HG03558 (cell line): ENCODE data around the gene TXNRD2.
"Not testable (repeated sequence)": the region's sequence is repeated elsewhere in the genome, so short reads cannot be mapped to it uniquely, and the experiment has no call there.

Experiments
- ATAC-seq: cut with Tn5 transposase; IDR thresholded peaks from one replicate; pipeline ENCODE4 v1.9.1; 2021; ENCODE audit warnings: moderate number of reproducible peaks; ENCODE audit not compliant: unreplicated experiment; ENCODE audit errors: extremely low read depth

TXNRD2 gene

DNA sequence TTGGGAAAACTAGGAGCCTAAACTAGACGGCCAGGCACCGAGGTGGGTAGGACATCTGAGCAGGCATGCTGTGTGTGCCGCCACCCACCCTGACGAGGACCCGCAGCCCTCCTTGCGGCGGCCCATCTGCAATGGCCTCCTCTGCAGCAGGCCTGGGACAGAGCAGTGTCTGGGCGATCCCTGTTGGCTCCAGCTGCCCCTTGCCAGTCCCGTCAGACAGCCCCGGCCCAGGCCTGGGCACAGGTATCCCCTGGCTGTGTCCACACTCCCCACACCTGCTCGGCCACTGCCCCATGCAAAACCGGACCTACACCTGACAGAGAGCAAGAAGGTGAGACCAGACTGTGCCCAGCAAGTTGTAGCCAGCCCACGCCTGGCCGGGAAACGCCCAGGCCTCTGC, 48.3 kb downstream of the TXNRD2 start:
- no peak for ATAC-seq

DNA sequence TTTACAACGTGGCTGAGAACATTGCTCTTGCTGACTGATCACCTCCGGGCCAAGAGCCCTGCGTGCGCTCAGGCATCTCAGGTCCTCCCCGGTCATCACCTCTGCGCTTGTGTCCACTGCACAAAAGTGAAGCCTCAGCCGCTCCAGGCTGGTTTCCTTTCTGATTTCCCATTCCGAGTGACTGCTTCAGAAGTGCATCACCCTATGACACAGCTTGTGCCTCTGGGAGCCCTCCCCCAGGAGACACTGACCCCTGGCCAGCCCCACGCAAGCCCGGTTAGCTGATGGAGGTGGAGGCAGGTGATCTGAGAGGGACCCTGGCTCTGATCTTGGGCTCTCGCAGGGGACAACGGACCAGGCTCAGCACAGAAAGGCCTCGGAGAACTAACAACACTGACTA, 48.7 kb downstream of the TXNRD2 start:
- ATAC-seq = no peak

DNA sequence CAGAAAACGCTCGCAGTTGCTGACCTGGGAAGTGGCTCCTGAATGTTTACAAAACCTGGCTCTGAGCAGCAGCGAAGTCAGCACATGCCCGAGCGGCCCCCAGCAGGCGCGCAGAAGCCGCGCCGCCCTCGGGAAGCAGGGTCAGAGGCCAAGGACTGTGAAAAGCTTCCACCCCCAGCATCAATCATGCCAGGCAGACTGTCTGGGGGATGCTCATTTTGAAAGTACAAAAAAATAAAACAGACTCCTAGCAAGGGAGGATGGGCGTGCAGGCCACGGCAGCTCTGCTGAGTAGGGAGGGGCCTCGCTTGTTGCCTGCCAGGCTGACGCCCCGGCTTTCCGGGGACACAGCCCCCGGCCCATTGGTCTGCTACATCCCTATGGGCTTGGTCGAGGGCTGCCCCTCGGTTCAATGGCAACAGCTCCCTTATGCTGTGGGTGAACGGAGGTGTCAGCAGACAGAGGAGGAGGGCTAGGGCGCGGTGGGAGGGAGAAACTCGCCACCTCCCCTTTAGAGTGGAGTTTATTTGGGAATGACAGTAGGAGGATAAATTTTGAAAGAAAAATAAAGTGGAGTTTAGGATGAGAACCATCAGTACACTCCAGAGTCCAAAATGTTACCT, 49.2 kb downstream of the TXNRD2 start:
- no peak for ATAC-seq

DNA sequence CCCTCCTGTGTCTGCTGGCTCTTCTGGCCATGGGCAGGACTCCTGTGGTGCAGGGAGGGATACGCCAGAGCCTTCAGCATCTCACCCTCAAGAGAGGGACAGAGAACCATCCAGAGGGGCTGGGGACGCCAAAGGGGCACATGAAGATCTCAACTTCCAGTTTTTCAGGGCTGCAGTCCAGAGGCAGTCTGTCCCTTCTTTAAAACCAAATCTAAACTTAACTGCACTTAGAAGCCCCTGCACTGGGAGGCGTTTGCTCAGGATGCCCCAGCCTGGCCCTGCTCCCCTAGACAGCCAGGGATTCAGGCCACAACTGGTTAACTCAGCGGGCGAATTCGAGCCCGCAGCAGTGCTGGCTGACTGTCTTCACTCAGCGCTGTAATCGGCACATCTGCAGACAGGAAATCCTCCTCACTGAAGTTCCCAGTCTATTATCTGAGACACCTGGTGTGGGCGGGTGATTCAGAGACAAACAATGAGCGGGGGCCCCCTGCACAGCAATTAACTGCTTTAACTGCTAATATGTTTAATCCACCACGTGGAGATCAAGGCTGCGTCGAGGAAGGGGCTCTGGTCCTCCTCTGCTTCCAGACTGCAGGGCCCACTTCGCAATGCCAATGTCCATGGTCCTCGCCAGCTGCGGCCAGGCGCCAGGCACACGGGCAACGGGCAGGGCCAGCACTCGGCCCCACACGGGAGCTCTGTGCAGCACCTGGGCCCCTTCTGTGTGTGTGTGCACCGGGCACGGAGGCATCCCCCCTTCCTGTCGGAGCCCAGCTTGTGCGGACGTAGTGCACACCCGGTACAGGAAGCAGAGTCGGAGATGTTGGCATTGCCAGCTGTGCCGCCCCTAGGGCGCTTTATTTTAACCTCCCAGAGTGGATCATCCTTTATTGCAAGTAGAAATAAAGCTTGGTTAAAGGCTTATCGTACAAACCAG, 50.0 kb downstream of the TXNRD2 start:
- no peak for ATAC-seq

DNA sequence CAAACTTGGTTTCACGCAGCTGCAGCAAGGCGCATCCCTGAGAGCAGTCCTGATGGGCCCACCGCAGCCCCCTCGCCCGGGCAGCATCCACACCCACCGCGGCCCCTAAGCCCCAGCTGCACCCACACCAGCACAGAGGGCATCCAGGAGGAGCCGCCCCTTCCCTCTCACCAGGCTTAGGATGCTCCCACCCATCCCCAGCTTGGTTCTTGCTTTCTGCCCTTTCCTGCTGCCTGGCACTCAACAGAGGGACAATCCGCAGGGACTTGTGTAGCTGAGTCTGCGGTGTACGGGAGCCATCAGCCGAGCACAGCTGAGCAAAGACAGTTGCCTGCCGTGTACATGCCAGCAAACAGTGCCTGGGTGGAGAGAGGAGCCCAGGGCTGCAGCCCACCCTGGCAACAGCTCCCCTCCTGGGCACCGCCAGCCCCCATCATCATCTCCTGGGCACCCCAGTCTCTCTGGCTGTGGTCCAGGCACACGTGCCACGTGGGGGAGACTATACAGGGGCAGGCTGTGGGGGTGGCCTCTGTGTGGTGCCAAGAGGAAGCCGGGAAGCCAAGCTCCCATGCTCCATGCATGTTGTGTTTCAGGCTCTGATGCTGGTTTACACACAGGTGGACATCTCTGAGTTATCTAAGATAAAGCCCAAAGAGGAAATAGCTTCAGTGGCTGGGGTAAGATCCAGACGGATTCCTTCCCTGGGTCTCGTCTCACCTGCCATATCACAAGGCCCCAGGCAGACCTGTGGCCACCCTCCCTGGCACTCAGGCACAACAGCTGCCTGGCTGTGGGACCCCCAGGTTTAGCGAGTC, 50.9 kb downstream of the TXNRD2 start:
- ATAC-seq = no peak

DNA sequence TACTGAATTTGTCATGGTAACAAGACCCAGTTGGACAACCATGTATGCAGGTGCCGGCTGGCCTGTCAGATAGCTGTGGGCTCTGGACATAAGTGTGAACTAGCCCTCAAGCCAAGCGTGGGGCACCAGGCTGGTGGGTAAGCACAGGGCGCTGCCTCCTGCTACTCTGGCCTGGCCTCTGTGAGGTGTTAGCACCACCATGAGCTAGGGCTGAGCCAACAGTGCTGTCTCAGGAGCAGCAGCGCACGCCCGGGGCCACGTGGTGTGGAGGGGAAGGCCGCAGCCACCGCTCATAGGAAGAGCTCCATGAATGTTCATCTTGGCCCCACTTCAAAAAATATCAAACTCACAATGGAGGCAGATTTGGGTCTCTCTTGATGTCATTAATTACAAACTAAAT, 51.7 kb downstream of the TXNRD2 start:
- no peak for ATAC-seq

DNA sequence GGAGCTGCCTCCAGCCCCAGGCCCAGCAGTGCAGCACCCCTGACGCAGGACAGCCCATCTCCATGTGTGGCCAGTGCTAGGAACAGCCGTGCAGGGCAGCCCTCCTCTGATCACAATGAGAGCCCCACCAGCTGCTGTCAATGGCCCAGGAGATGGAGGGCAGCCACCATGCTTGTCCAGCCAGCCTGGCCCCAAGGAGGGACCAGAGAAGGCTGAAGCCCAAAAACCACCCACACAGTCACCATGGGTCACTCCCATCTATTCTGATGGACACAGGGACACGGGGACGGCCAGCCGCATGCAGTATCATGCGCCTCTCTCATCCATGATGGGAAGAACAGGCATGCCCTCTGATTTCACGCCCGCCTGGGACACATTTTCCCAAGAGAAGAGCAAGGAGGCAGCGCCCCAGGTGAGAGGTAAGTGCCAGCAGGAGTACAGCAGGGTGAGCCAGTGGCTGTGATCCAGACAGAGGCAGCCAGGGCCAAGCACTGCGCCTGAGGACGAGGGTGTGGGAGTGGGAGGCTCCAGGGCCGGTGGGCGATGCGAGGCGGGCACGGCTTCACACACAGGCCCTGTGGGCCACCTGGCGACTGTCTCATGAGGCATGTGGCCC, 53.4 kb downstream of the TXNRD2 start:
- ATAC-seq = no peak

DNA sequence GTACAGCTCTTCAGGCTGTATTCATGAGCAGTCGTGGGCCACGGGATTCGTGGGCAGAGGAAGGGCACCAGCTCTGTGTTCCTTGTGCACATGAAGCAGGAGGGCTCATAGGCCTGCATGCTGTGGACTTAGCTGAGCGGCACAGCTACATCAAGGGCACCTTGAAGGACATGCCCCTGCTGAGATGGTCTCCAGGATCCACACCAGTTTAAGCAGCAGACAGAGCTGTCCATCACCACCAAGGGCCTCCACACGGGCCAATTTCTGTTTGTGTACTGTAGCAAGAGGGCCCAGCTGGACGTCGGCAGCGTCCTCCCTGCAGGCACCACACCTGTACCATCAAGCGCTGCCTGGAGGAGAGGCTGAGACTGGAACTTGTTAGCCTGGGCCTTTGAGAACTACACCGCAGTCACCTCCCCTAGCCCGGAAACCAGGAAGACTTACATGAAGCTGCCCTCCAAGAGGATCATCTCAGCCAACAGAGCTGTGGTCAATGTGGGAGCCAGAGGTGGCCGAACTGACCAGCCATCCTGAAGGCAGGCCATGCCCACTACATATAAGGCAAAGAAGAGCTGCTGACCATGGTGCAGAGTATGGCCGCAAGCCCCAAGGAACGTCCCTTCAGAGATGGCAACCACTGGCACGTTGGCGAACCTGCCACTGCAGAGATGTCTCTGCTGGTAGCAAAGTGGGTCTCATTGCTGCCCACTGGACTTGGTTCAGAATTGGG, 54.2 kb downstream of the TXNRD2 start:
- no peak for ATAC-seq

DNA sequence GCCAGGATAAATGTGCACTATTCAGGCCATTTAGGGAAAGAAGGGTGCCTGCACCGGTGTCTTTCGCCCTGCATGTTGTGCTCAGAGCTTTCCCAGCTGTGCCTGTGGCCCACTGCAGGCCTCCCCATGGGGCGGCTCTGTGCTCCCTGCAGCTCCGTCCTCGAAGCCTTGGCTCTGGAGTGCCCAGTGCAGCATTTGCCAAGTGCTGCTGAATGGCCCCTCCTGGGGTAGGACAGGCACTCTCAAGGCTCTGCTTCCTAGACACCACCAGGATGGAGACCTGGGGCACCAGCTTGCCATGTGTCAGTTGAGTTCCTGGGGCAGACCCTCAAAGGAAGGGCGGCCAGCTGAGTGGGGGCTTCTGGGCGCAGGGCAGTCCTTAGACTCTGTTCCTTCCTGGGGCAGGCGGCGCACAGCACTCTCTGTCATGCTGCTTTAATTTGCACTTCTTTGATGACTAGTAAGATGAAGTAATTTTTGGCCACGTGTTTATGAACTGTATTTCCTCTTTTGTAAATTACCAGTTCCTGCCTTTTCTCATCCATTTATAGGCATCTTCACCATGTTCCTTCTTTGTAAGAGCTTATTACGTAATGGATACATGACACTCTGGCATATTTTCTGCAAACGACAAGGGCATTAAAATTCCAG, 54.9 kb downstream of the TXNRD2 start:
- ATAC-seq = no peak

DNA sequence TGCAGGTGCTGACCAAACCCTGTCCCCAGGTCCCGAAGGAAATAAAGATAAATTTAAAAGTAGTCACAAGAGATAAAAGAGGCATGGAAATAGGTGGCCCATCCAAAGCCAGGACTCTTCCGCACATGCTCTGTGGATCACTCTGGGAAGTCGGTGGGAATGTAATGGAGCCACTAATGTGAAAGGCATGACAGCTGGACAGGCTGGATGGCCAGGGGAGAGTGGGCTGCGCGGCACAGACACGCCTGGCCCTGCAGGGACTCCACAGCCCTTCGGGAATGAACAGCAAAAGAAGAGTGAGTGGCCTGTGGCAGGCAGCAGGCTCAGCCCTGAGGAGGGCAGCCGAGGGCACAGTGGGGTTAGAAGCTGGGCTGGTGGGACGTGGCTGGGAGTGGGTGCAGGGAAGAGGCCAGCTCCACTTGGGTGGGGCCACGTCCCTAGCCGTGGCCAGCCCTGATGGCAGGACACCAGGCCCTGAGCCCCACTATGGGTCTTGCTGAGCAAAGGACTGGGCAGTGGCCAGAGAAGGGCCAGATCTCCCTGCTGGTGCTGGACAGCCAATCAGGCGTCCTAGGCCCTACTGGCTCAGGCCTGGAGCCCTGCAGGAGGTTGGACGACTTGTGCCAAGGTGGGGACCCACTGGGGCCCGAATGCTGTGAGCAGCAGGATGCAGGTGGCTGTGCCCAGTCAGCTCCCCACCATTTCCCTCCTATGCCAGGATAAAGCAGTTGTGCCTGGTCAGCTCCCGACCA, 55.6 kb downstream of the TXNRD2 start:
- ATAC-seq = no peak

DNA sequence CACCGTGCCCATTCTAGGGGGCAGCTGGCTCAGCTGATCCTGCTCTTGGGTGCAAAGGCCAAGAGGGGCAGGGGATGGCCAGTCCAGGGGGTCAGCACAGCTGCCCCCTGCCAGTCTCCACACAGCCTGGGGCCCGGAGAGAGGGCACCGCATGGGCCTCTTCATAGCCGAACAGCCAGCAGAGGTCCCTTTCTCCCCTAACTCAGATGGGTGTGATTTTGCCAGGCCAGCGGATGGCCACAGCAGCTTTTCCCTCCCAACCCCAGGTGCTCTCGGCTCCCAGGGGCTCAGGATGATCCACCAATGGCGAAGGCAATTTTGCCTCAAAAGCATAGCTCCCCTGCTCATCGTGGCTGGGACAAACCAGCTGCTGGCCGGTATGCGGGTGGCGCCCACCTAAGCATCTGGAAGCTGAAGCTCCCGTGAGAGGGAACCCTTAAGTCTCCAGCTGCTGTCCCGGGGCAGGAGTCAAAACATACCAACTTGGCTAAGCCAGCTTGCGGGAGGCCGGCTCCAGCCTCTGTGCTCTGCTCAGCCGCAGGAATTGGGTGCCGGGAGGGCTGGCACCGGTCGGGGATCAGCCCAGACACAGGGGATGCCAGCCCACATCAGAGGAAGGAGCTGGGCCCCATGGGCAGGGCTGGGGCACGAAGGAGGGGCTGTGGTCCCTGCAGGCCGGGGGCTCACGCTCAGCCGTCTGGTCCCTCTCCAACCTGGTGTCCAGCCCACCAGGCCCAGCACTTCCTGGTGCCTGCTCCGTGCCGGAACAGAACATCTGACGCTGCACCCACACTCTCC, 56.5 kb downstream of the TXNRD2 start:
- ATAC-seq = no peak

DNA sequence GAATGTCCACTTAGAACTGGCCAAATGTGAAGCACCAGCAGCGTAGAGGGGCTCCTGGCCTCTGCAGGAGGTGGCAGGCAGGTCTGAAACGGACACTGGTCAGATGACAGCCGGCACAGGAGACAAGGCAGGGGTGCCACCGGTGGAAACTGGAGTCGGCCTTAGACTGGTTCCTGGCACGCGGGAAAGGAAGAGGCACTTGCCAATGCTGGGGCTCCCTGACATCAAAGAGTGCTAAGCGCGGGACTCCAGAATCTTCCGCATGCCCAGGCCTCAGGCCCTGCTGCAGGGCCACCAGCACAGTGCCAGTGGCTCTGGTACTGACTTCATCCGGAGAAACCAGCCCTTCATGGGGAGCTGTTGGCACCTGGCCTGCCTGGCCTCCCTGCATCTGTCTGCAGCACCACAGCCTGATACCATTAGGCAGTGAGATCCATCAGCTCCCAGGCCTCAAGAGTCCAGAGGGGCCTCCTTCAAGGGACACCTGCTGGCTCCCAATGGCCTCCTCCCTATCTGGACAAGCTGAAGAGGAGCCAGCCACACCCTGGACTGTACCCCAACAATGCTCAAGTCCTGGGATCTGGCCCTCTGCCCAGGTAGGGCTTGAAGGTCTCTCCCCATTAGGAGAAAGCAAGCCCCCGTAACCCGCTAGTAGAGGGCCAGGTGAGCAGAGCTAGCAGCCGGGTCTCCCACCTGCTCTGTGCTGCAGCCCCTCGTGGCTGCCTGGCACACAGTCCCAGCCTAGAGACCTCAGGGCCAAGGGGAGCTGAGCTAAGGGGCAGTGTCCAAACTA, 57.3 kb downstream of the TXNRD2 start:
- no peak for ATAC-seq

DNA sequence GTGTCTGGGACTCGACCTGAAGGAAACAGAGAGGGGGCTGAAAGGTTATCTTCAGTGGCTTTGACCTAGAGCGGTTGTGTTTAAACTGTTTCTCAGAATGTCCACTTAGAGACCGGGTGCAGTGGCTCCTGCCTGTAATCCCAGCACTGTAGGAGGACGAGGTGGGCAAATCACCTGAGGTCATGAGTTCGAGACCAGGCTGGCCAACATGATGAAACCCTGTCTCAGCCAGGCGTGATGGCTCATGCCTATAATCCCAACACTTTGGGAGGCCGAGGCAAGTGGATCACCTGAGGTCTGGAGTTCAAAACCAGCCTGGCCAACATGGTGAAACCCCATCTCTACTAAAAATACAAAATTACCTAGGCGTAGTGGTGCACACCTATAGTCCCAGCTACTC, 58.2 kb downstream of the TXNRD2 start:
- ATAC-seq = not testable (repeated sequence)

DNA sequence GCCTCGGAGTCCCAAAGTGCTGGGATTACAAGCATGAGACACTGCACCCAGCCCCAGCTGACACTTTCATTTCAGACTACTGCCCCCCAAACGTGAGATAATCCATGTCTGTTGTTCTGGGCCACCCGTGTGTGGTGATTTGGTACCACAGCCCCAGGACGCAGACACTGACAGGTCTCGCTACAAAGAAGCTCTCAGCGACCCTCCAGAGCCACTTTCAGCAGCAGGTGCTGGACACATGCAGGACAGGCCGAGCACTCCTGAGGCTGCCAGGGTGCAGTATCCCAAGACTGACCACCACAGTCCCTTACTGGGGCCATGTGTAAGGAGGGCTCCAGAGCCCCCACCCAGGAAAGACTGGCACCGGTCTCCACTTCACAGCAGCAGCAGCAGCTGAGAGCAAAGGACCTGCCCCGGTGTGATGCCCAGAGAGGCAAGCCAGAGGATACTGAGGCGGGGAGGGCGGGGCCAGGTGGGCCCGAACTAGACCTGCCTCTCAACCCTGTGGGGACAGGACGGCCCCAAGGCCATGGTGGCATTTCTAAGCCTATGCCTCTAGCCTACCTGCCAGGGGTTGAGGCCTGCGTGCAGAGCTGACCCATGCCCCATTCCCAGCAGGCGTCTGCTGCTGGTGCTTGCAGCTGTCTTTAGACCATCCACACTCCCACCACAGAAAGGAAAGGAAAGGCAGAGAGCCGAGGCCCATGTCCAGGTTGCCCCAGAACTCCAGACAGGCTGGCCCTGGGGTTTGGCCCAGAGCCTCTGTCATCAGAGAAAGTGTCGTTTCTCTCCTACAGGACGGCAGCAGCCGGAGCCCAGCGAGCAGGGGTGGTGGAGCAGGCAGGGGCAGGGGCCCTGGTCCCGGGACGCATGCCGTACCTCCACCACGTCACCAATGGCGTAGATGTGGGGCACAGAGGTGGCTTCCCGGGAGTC, 58.9 kb downstream of the TXNRD2 start:
- no peak for ATAC-seq

DNA sequence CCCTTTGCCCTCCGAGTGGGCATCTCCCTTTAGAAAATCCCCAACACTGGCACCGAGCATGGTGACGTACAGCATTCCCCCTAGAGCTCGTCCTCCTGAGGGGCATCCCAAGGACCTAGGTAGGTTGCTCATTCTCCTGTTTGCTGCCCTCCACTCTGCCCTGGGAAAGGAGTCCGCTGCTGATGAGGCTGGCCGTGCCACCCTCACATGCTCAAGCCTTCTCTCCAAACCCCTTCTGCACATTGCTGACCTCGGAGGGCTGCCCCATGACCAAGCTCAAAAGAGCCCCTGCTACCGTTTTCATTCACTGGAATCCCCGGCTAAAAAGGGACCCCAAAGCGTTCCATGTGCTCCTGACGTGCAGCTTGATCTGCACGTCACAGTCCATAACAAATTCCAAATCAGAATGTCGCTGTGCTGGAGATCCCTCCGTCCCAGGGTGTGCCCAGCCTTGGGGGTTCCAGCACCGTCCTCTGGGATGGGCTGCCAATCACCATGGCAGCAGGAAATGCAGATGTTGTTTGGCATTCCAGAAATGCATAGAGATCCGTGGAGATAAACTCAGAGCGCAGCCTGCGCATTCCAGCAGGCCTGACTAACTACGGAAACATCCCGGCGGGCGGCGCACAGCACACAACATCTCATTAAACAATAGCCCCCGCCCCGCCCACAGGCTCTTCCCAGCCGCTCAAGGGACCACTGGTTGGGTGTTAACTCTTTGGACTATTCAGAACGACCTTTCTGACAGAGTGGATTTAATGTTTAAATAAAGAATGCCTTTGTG, 60.6 kb downstream of the TXNRD2 start:
- ATAC-seq = no peak
